ENCODE results near the gene UBE2V1. TPM values are rescaled to one million over a fixed set of nuclear protein-coding genes. Genes with fewer than 3 reads are reported as not detected.

UBE2V1 gene
- total RNA-seq, 2 experiments from 2014 or later = 111 to 144 TPM

- H3K9me3 Mint-ChIP-seq = no peaks in the 10 kb centered on the region
- peaks cover 10% of the 10 kb centered on the region for H3K4me1 Mint-ChIP-seq
- H3K27me3 Mint-ChIP-seq = no peaks in the 10 kb centered on the region
- DNase-seq = peak; percentile 71
- ChIA-PET POLR2A (no interaction called here), CTCF (interaction anchor here (0.6 to 4.5 kb wide), 25 partner anchors 9 to 437 kb away, joined by 3 to 33 read pairs (median 4); partner anchors contain the start of gene PEDS1)
- H3K27ac Mint-ChIP-seq = no peak overlapping the region
- peaks cover 33% of the 10 kb centered on the region for H3K36me3 Mint-ChIP-seq (ENCODE audit: low read depth)
- H3K4me3 Mint-ChIP-seq = no peak overlapping the region
These were observed 8.2 kb upstream of the UBE2V1 start for GRCh38 chr20:50120935-50121693.

- ChIA-PET CTCF (interaction anchor here (0.6 to 4.5 kb wide), 3 partner anchors 29 to 290 kb away, joined by 3 to 33 read pairs (median 3); no protein-coding TSS in a partner anchor), POLR2A (no interaction called here)
- no peak overlapping the region for H3K27ac Mint-ChIP-seq
- no peak for DNase-seq
- peaks cover 35% of the 10 kb centered on the region for H3K4me1 Mint-ChIP-seq
- no peaks in the 10 kb centered on the region for H3K9me3 Mint-ChIP-seq
- no peaks in the 10 kb centered on the region for H3K27me3 Mint-ChIP-seq
- no peak overlapping the region for H3K4me3 Mint-ChIP-seq
- peaks cover 10% of the 10 kb centered on the region for H3K36me3 Mint-ChIP-seq (ENCODE audit: low read depth)
These were observed 5.3 kb upstream of the UBE2V1 start for GRCh38 chr20:50118203-50118602.

GRCh38 chr20:50116368-50116999 is 3.5 kb upstream of the UBE2V1 start:
- Mint-ChIP-seq H3K36me3 (ENCODE audit: low read depth) (peaks cover 11% of the 10 kb centered on the region), H3K4me3 (peak overlapping the region; percentile 81), H3K4me1 (peaks cover 48% of the 10 kb centered on the region), H3K27ac (peak overlapping the region; percentile 92), H3K27me3 (no peaks in the 10 kb centered on the region), H3K9me3 (no peaks in the 10 kb centered on the region)
- POLR2A ChIA-PET = interaction anchor here (0.6 to 1.0 kb wide), 2 partner anchors 51 to 56 kb away, joined by 3 read pairs; no protein-coding TSS in a partner anchor
- DNase-seq = no peak
- CTCF ChIA-PET = interaction anchor here (1.0 to 2.6 kb wide), 9 partner anchors 19 to 75 kb away, joined by 3 to 13 read pairs (median 6); partner anchors contain the start of genes CEBPB and PEDS1

- H3K36me3 Mint-ChIP-seq (ENCODE audit: low read depth) = peaks cover 12% of the 10 kb centered on the region
- H3K9me3 Mint-ChIP-seq = no peaks in the 10 kb centered on the region
- peak overlapping the region; percentile 92 for H3K27ac Mint-ChIP-seq
- H3K4me3 Mint-ChIP-seq = peak overlapping the region; percentile 81
- ChIA-PET CTCF (interaction anchor here (0.9 to 2.6 kb wide), 10 partner anchors 19 to 137 kb away, joined by 3 to 13 read pairs (median 5); partner anchors contain the start of gene PEDS1), POLR2A (interaction anchor here (0.6 to 1.0 kb wide), 3 partner anchors 50 to 180 kb away, joined by 3 read pairs; no protein-coding TSS in a partner anchor)
- no peaks in the 10 kb centered on the region for H3K27me3 Mint-ChIP-seq
- H3K4me1 Mint-ChIP-seq = peaks cover 52% of the 10 kb centered on the region
- DNase-seq = peak; percentile 93
These were observed 2.8 kb upstream of the UBE2V1 start for GRCh38 chr20:50115591-50116367.

- no peaks in the 10 kb centered on the region for H3K27me3 Mint-ChIP-seq
- peak overlapping the region; percentile 92 for H3K27ac Mint-ChIP-seq
- no peak for DNase-seq
- peaks cover 59% of the 10 kb centered on the region for H3K4me1 Mint-ChIP-seq
- H3K4me3 Mint-ChIP-seq = peak overlapping the region; percentile 81
- CTCF ChIA-PET = interaction anchor here (0.6 to 2.6 kb wide), 11 partner anchors 8 to 136 kb away, joined by 3 to 13 read pairs (median 5); partner anchors contain the start of gene PEDS1
- no peaks in the 10 kb centered on the region for H3K9me3 Mint-ChIP-seq
- H3K36me3 Mint-ChIP-seq (ENCODE audit: low read depth) = peaks cover 17% of the 10 kb centered on the region
- POLR2A ChIA-PET = no interaction called here
These were observed 2.1 kb upstream of the UBE2V1 start for GRCh38 chr20:50115041-50115512.

- Mint-ChIP-seq H3K36me3 (ENCODE audit: low read depth) (peaks cover 26% of the 10 kb centered on the region), H3K9me3 (no peaks in the 10 kb centered on the region), H3K27ac (peak overlapping the region; percentile 90), H3K27me3 (no peaks in the 10 kb centered on the region), H3K4me1 (peaks cover 70% of the 10 kb centered on the region), H3K4me3 (peak overlapping the region; percentile 99)
- ChIA-PET POLR2A (interaction anchor here (0.5 to 1.3 kb wide), 2 partner anchors 19 to 40 kb away, joined by 3 read pairs; partner anchors contain the start of gene PEDS1), CTCF (interaction anchor here (1.4 to 1.8 kb wide), 3 partner anchors 9 to 40 kb away, joined by 3 to 7 read pairs (median 3); partner anchors contain the start of gene PEDS1)
- DNase-seq = no peak
These were observed 672 bp upstream of the UBE2V1 start for GRCh38 chr20:50113420-50114224.

- H3K27ac Mint-ChIP-seq = peak overlapping the region; percentile 90
- no peak for DNase-seq
- POLR2A ChIA-PET = interaction anchor here (0.7 to 1.3 kb wide), 2 partner anchors 42 to 372 kb away, joined by 3 read pairs; partner anchors contain the start of gene PEDS1
These were observed 988 bp downstream of the UBE2V1 start for GRCh38 chr20:50111829-50112495.

GRCh38 chr20:50111120-50111828 is 1.7 kb downstream of the UBE2V1 start:
- no peaks in the 10 kb centered on the region for H3K9me3 Mint-ChIP-seq

More at GRCh38 chr20:50111829-50112495, 988 bp downstream of the UBE2V1 start:
- Mint-ChIP-seq H3K27me3 (no peaks in the 10 kb centered on the region), H3K36me3 (ENCODE audit: low read depth) (peaks cover 35% of the 10 kb centered on the region), H3K4me3 (peak overlapping the region; percentile 99), H3K9me3 (no peaks in the 10 kb centered on the region), H3K4me1 (peaks cover 86% of the 10 kb centered on the region)
- CTCF ChIA-PET = interaction anchor here (0.9 to 3.1 kb wide), 7 partner anchors 9 to 67 kb away, joined by 3 to 11 read pairs (median 3); partner anchors contain the start of gene PEDS1

GRCh38 chr20:50110141-50111047 is 2.6 kb downstream of the UBE2V1 start:
- Mint-ChIP-seq H3K27ac (peak overlapping the region; percentile 90), H3K27me3 (no peaks in the 10 kb centered on the region), H3K4me3 (peak overlapping the region; percentile 99), H3K4me1 (peaks cover 84% of the 10 kb centered on the region), H3K9me3 (no peaks in the 10 kb centered on the region), H3K36me3 (ENCODE audit: low read depth) (peaks cover 44% of the 10 kb centered on the region)
- POLR2A ChIA-PET = no interaction called here
- CTCF ChIA-PET = interaction anchor here (0.7 to 3.1 kb wide), 9 partner anchors 10 to 317 kb away, joined by 3 to 11 read pairs (median 4); partner anchors contain the start of gene PEDS1
- DNase-seq = peak; percentile 59

More at GRCh38 chr20:50111120-50111828, 1.7 kb downstream of the UBE2V1 start:
- H3K27me3 Mint-ChIP-seq = no peaks in the 10 kb centered on the region
- DNase-seq = no peak
- ChIA-PET POLR2A (no interaction called here), CTCF (interaction anchor here (0.8 to 3.1 kb wide), 6 partner anchors 9 to 133 kb away, joined by 3 to 11 read pairs (median 4); partner anchors contain the start of gene PEDS1)
- peaks cover 88% of the 10 kb centered on the region for H3K4me1 Mint-ChIP-seq
- H3K27ac Mint-ChIP-seq = peak overlapping the region; percentile 90
- H3K36me3 Mint-ChIP-seq (ENCODE audit: low read depth) = peaks cover 41% of the 10 kb centered on the region
- H3K4me3 Mint-ChIP-seq = peak overlapping the region; percentile 99

All from activated CD4-positive, alpha-beta T cell treated with anti-CD3 and anti-CD28 coated beads, Interleukin-2, amount 10 ng/mL, durations not matched to agents 7 days and 5 days (primary cell).